GM19025 (cell line): ENCODE results near the gene SOCS7.

Source experiments
- ATAC-seq: cut with Tn5 transposase; IDR thresholded peaks from one replicate; pipeline ENCODE4 v1.9.1; 2021; ENCODE audit warnings: mild to moderate bottlenecking, low read depth, moderate library complexity; ENCODE audit not compliant: unreplicated experiment

Gene SOCS7

DNA sequence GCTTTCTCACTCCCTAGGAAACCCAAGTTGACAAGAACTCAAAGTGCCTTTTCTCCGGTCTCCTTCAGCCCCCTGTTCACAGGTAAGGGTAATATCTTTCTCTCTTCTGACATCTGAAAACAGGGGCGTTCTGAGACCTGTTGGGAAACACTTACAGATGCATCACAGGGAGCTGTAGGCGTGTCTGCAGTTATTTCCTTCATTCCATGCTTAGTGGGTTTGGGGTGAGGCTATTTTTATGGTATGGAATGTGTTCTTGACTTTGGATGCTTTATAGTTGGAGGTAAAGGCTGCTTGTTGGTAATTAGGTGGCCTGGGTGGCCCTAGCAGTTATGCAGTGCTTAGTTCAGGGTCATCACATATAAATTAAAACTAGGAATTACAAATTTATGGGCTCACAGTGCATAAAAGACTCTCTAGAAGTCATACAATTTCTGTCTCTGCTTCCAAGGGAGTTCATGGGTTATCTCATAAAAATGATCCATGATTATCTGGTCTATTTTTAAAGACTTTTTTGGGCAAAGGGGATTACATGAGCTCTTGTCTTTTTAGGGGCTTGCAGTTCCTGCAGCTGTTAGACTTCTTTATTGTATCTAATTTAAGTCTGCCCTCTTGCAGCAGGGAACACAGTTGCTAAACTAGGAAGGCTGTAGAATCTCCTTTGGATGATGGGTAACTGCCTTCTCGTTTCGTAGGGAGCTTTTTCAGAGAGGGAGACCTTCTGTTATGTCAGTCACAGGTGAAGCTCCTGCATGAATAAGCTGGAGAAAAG, 10.2 kb downstream of the SOCS7 start:
- ATAC-seq, result no peak

DNA sequence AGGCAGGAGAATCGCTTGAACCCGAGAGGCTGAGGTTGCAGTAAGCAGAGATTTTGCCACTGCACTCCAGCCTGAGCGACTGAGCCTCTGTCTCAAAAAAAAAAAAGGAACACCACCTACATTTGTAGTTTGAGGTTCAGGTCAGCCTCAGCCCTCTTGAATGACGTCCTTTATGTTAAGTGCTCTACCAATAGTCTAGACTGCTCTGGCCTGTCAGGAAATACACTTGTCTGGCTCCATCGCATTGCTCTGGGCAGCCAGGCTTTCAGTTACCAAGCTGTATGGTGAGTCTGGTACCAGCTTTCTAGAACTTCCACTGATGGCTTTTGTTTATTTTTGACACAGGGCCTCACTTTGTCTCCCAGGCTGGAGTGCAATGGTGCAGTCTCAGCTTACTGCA, 11.4 kb downstream of the SOCS7 start:
- no peak for ATAC-seq

DNA sequence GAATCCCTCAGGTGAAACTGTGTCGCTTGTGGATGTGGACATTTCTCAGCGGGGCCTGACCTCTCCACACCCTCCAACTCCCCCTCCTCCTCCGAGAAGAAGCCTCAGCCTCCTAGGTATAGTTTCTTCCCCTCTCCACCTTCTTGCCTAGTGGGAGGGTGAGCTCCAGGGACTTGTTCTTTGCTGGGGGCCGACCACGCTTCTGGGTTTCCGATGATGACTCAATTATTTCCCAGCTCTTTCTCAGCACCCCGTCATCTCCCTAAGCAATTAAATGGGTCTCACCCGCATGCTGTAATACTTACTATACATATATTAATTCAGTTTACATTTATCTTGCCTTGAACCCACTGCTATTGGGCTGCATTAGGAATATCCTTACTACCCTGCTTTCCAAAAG, 13.1 kb downstream of the SOCS7 start:
- no peak for ATAC-seq

DNA sequence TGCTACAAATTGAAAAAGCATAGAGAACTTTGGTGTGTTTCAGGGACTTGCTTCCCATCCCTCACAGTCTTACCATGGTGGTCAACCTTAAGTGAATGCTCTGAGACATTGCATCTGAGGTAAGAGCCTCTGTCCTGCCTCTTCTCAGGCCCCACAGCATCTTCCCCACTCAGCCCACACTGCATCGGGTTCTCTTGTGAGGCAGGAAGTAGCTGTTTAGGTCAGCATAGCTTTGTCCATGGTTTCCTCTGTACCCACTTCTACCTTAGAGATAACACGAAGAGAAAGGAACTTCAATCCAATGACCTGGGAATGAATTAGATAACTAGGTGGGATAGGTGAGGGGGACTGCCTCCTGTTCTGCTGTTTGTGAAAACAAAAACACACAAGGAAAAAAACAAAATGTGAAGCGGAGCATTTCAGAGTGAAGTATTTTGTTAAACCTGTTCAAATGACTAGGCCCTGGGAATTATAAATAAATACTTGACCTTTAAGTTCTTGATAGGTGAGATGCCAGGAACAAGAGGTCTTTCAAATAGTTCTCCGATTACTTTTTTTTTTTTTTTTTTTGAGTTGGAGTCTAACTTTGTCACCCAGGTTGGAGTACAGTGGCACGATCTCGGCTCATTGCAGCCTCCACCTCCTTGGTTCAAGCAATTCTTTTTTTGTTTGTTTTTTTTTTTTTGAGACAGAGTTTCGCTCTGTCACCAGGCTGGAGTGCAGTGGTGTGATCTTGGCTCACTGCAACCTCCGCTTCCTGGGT, 17.7 kb downstream of the SOCS7 start:
- ATAC-seq, result no peak

DNA sequence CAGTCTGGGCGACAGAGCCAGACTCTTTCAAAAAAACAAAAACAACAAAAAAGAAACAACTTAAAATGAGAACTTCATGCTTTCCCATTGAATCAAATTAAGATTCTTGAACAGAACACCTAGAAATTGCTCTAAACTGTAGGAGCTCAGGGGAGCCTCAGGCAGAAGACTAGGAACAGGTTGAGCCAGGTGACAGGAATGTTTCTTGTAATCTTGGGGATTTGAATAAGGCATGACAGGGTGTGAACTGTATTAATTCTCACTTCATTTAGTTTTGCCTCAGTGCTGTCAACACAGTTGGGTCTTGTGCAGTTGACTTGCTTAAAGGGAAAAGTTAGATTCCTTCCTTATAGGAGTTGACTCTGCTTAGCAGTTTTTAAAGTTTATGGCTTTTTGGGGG, 27.8 kb downstream of the SOCS7 start:
- ATAC-seq, result no peak

DNA sequence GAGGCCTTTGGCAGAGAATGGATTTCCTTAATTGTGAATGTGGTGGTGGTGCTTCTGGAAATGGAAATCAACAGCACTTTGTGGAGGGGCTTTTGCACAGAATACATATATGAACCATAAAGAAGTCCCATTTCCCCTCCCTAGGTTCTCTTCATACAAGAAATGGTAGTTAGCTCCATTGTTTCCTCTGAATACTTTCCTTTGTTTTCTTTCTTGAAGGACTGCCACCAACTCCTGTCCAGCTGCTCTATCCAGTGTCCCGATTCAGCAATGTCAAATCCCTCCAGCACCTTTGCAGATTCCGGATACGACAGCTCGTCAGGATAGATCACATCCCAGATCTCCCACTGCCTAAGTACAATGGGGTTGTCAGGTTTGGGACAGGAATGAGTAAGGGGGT, 43.4 kb downstream of the SOCS7 start:
- no peak for ATAC-seq

DNA sequence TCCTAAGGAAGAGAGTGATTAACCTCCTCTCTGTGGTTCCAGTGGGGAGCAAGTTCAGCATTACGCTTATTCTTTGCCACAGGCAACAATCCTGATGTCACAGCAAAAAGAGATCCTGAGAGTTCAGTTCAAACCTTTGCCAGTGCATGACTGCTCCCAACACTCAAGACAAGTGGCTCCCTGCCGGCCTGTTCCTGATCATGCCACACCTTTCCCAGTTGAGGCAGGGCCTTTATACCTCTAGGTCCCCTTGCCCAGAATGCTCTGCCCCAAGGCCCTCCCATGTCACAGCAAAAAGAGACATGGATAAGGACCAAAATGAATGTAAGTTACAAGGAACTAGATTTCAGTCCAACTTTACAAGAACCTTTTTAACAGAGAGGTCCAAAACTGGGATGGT, 45.6 kb downstream of the SOCS7 start:
- no peak for ATAC-seq

DNA sequence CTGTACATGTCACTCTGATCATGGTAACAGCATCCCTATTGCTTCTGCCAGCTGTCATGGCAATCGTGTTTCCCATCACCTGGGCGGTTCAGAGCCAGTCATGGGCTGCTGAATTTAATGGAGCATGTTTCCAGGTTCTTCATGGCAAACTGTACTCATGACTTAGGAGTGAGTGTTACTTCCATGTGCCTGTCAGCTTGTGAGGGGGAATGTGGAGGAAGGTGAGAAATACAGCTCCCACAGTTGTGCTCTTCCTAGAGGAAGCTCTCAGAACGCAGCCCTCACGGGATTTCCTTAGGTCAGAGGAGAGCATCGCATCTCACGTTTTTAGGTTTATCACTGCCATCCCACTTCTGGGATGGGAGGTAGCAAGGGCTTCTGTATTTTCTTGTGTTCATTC, 48.6 kb downstream of the SOCS7 start:
- ATAC-seq, result no peak

DNA sequence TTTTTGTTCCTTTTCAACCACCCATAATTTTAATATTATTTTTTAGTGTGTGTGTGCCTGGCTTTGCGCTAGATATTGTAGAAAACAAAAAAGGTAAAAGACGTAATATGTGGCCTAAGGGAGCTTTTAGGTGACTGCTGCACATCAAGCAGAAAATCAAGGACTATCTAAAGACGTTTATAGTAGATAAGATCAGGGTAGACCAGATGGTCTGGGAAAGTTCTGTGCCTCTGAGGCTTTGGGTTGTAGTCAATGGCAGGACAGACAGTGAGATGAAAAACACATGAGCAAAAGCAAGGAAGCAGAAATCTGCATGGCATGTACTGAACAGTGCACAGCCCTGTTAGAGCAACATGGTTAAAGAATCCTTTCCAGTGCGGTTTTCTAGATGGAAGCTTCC, 49.8 kb downstream of the SOCS7 start:
- no peak for ATAC-seq

DNA sequence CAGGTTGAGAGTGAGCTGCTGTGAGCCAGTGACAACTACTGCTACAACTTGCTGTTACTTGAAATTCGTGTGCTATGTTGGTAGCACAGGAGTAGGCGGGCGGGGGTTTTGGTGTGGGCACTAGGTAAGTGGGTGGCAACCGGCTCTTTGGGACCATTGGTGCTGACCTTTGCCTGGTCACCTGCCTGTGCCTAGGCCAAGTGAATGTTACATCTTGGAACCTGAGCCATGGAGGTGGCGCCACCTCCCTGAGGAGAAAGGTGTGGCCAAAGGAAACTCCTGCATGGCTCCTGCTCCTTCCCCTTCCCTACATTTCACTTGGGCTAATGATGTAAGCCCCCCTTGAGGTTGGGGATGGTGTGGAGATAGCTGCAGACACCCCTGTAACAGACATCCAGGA, 51.3 kb downstream of the SOCS7 start:
- ATAC-seq, result no peak

DNA sequence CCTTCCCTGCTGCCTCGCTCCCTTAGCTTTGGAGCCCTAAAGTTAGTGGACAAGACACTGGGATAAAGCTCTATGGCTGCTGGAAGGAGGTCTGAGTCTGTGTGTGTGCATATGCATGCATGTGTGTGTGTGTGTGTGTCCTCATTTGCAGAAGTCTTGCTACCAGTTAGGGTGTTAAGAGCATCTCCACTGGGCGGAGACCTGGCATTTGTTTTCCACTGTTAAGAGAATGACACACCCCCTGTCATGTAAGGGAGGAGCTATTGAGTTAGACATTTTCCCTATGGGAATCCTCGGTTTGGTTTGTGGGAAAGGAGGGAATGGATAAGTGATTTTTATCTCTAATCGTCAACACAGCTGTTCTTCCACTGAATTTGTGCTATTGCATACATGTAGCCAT, 51.8 kb downstream of the SOCS7 start:
- ATAC-seq, result no peak

DNA sequence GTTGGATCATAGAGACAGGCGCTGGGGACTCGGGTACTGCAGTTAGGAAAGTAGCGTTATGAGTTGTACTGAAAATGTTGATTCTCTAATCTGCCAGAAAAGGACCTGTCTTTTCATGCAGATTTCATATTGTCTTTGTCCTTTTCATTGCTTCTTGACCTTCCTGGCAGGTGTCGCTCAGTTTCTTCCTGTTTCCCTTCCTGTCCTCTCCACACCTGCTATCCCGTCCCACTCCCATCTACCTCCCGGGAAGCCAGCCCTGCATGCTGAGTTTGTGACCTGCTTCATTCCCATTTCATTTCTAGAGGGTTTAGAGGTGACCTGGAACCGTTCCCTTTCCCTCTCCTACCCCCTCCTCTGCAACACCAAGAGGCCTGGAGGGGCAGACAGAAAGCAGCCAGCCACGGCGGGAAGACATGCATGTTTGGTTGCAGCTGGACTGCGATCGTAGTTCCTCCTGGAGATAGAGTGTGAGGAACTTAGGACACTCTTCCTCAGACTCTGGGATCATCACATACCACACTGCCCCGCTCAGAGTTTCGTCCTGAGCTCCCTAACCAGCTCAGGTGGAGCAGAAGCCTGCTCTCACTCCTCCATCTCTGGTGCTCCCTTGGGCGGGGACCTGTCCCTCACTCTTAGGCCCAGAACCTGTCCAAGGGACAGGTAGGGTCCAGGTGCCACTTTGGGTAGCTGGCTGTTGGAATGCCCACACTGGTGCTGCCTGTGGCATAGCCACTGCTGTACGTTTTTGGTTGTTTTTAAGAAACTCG, 52.7 kb downstream of the SOCS7 start:
- no peak for ATAC-seq

DNA sequence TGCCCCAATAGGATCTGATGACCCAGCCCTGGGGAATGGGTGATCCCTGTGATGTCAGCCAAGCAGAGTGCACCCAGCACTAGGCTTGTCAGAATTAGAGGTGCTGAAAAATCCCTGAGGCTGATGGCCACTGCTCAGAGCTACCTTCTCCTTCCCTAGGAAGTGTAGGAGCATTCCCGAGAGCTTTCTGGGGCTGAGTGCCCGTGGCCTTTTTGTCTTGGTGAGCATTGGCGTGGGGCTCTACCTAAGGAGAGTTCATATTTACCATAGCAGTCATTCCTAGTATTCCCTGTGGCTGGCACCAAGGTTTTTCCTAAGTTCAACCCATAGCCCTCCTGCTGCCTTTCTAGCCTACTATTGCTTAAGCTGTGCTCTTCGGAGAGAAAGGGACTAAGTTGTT, 54.0 kb downstream of the SOCS7 start:
- ATAC-seq, result no peak

DNA sequence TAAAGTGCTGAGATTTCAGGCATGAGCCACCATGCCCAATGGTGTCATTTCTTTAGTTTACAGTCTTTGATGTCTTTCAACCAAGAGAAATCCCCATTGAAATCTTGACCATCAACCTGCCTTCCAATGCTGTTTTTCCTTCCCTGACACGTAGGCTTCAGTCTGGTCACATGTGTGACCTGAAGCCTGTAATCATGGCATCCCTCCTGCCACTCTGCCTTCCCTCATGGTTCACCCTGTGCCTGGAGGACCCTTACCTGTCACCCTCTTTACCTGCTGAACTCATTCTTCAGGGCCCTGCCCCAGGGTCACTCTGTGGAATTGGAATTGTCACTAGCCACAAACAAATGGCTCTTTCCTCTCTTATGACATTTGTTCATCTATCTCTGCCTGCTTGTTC, 58.6 kb downstream of the SOCS7 start:
- ATAC-seq, result no peak

DNA sequence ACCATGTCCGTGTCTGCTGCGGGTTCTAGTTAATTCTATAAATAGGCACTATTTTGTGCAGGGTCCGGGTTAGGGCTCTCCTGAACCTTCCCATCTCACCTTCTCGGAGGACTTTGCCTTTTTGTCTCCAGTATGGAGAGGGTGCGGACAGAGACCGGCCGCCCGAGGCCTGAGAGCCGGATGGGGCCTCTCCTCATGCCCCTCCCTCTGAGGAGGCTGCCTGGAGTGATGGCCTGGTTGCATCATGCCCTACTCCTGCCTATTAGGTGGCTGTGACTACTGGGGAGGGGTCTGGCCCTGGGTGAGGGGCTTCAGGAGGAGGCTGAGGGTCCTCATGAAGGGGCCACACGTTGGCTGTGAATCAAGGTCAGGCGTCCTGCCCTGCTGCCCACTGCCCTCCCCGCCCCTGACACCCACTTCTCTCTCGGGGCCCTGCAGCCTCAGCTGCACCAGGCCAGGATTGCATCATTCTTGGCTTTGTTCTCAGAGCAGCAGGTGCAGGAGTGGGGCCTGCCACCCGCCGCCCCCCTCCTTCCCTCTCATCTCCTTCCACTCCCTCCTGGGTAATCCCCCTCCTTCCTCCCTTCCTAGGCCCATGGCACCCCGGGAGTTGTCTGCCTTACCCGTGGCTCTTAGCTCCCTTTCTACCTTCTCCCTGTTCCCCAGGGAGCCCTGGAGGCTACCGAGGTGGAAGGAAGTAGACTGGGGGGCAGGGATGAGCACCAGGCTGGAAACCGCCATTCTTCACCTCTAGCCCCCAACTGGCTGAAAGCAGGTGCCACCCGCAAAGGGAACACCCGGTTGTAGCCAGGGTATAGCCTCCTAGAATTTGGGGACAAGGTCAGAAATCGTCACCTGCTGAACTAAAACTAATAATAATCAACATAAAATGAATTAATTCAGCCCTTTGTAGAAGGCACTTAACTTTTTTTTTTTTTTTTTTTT, 63.9 kb downstream of the SOCS7 start:
- ATAC-seq, result no peak

DNA sequence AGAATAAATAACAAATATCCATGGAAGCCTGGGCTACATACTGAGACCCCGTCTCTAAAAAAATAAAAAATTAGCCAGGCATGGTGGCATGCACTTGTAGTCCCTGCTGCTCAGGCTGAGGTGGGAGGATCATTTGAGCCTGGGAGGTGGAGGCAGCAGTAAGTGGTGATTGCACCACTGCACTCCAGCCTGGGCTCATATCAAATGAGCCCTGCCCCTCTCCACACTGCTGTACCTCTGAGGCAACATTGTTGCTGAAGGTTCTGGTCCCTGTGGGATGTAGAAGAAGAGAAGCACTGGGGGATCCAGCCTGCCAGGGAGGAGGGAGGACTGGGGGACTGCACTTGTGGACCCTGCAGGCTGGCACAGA, 65.2 kb downstream of the SOCS7 start:
- ATAC-seq, result no peak

DNA sequence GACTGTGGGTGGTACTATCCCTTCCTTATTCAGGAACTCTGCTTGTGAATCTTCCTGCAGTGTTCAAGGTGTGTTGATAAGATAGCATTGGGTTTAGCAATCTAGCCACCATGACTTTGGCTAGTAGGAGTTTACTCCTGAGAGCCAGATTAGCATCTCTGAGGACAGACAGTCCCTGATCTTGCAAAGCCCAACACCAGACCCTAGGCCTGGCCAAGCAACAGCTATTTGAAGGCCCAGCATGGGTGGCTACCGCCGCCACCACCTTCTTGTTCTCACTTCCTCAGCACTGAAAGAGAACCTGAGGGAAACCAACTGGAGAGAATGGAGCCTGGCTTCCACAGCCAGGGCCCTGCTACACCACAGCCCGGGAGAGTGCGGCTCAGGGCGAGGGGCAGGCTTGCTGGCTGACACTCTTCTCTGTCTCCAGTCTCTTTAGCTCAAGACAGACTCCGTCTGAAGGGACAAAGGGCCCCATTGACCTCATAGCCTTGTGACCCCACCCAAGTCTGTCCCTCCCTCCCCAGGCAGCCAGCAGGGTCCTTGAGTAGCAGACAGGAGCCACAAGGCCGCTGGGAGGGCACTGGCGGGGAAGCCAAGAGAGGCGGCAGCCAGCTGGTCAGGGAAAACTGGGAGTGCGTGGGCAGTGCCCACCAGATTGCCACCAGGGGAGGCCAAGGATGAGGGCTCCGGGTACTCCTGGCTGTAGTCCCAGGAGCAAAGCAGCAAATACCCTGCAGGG, 65.7 kb downstream of the SOCS7 start:
- ATAC-seq, result no peak

DNA sequence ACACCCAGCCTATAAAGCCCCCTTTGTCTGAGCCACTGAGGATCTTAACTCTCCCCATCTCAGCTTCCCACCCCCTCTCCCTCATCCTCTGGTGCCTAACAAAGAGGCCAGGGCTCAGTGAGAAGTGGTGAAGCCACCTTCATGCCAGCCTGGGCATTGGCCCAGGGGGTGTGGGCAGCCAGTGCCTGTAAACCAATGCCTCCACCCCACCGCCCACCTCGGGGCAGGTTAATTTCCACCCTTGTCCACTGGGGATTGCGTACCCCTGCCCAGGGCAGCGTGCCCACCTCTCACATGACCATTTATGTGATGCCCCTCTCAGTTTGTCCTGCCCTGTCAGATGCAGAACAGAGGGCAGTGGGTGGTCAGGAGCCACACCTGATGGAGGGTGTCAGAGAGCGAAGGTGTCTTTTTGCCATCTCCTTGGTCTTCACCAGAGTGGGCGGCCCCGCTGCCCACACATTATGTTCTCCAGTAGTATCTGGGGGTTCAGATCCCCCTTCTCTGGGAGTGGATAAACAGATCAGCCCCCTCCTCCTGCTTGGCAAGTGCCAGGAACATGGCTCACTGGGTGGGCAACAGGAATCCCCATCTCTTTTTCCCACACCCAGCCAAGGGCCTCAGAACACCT, 66.5 kb downstream of the SOCS7 start:
- ATAC-seq, result no peak
